Tibial nerve (tissue), 4 donors: ENCODE results near the gene MRPL16. TPM values are rescaled to one million over a fixed set of nuclear protein-coding genes. Genes with fewer than 3 reads are reported as not detected.

ENCODE experiments used
- DNase-seq, 2 donors: peaks; one replicate each; pipeline ENCODE4 v3.0.0-alpha.2; 2019; ENCODE audit warnings: low spot score in 2 of 2
- H3K27ac ChIP-seq, 4 donors: fragments of 200-600 bp; sonication (generic) in 3 of 4; one replicate each; pipeline ENCODE4 v1.5.1; 2017 to 2019; ENCODE audit warnings: mild to moderate bottlenecking in 1 of 4
- H3K27me3 ChIP-seq, 2 donors: fragments of 200-600 bp; sonication (generic) in 1 of 2; one replicate each; pipeline versions ENCODE4 v1.5.1 to v1.6.0; 2017 to 2019
- H3K36me3 ChIP-seq, 3 donors: fragments of 200-600 bp; sonication (generic); one replicate each; pipeline ENCODE4 v1.5.1; 2018 to 2019
- H3K4me1 ChIP-seq, 4 donors: fragments of 200-600 bp; sonication (generic) in 3 of 4; one replicate each; pipeline ENCODE4 v1.5.1; 2017 to 2019
- H3K4me3 ChIP-seq, 4 donors: fragments of 200-600 bp; sonication (generic) in 3 of 4; one replicate each; pipeline ENCODE4 v1.5.1; 2017 to 2019; ENCODE audit warnings: mild to moderate bottlenecking in 1 of 4, moderate library complexity in 1 of 4
- H3K9me3 ChIP-seq, 4 donors: fragments of 200-600 bp; sonication (generic) in 3 of 4; one replicate each; pipeline ENCODE4 v1.5.1; 2017 to 2019
- EP300 ChIP-seq, 2 donors: sonication (generic); formaldehyde crosslinking; IDR thresholded peaks; one replicate each; pipeline ENCODE4 v1.6.1; 2017; ENCODE audit warnings: antibody characterized with exemption in 2 of 2, mild to moderate bottlenecking in 1 of 2
- POLR2A ChIP-seq, 2 donors: fragments of 450-650 bp; IDR thresholded peaks; one replicate each; pipeline ENCODE4 v1.6.1; 2017; ENCODE audit warnings: antibody characterized with exemption in 2 of 2, mild to moderate bottlenecking in 2 of 2, moderate library complexity in 2 of 2
- WGBS, 2 donors: methylation state at CpG; one replicate each; pipeline ENCODE4 v1.1.5; 2018; 5-methylcytosine and 5-hydroxymethylcytosine counted together
- total RNA-seq, 4 donors: library from RNA; depleted of rRNA; stranded (reverse); fragments of >200 nt; gene quantifications; one replicate each; pipeline ENCODE4 v1.1.0, GENCODE V29; 2016
- TF ChIP-seq, protein P1 (sequence below), 5 experiments: fragments of 200-600 bp in 3 of 5; fragments of 450-650 bp in 2 of 5; sonication (generic) in 3 of 5; IDR thresholded peaks; one replicate each; pipeline ENCODE4 v1.5.1; 2016 to 2019; ENCODE audit warnings: antibody characterized with exemption in 5 of 5, mild to moderate bottlenecking in 3 of 5, moderate library complexity in 2 of 5

MRPL16 gene
- total RNA-seq, 4 donors from 2014 or later: 30.0 to 41.0 (median 32.9) TPM

DNA sequence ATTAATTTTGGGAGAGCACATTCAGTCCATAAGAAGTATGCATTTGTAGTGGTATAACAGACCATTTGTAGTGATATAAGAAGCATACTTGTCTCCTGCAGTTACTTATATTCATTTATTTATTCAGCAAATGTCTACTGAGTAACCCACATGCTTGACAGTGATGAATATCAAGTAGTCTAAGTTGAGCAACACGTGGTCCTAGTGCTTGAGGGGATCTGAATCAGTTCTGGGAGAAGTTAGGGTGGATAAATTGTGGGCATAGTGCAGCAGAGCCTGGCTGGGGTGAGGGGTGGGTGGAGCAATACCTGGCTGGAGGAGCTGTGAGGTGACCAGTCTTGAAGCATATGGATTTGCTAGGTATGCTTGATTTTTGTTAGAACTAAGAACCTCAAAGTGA is 31.1 kb downstream of the MRPL16 start:
- WGBS, 2 donors: 48 to 59% methylated on average over 1 of the region's 1 CpG
- H3K27ac ChIP-seq: no peak overlapping the region
- no peaks in the 10 kb centered on the region for H3K9me3 ChIP-seq
- H3K4me1 ChIP-seq: no peaks in the 10 kb centered on the region
- H3K4me3 ChIP-seq: no peak overlapping the region
- H3K36me3 ChIP-seq: peaks cover 0 to 31% (median 0%) of the 10 kb centered on the region in 3 donors
- no peak for DNase-seq
- no peaks in the 10 kb centered on the region for H3K27me3 ChIP-seq
- TF ChIP-seq, protein P1, sequence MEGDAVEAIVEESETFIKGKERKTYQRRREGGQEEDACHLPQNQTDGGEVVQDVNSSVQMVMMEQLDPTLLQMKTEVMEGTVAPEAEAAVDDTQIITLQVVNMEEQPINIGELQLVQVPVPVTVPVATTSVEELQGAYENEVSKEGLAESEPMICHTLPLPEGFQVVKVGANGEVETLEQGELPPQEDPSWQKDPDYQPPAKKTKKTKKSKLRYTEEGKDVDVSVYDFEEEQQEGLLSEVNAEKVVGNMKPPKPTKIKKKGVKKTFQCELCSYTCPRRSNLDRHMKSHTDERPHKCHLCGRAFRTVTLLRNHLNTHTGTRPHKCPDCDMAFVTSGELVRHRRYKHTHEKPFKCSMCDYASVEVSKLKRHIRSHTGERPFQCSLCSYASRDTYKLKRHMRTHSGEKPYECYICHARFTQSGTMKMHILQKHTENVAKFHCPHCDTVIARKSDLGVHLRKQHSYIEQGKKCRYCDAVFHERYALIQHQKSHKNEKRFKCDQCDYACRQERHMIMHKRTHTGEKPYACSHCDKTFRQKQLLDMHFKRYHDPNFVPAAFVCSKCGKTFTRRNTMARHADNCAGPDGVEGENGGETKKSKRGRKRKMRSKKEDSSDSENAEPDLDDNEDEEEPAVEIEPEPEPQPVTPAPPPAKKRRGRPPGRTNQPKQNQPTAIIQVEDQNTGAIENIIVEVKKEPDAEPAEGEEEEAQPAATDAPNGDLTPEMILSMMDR (IDR thresholded peaks at IDR 0.05): no peak
- TF ChIP-seq POLR2A (IDR thresholded peaks at IDR 0.05) (no peak), EP300 (IDR thresholded peaks at IDR 0.05) (no peak)

DNA sequence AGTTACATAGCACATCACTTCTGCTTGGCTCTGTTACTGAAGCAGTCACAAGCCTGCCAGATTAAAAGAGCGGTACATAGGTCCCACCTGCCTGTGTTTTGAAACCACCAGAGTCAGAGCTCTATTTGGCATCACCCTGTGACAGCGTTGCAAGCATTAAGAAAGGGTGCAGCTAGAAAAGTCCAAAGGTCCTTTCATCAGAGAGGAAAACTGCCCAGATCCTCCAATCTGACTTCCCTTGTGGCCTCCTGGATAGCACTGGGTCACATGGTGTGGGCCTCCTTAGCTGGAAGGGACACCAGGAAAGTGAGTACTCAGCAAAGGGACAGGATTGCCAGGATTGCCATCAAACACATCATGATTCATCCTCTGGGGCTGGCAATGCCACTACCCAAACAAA is 32.5 kb downstream of the MRPL16 start:
- peaks cover 0 to 42% (median 0%) of the 10 kb centered on the region in 3 donors for H3K36me3 ChIP-seq
- DNase-seq: no peak
- no peak overlapping the region for H3K27ac ChIP-seq
- H3K27me3 ChIP-seq: no peaks in the 10 kb centered on the region
- WGBS, 2 donors: 93 to 100% methylated on average over 1 to 2 of the region's 2 CpGs
- H3K4me3 ChIP-seq: no peak overlapping the region
- no peaks in the 10 kb centered on the region for H3K4me1 ChIP-seq
- TF ChIP-seq, protein P1 (IDR thresholded peaks at IDR 0.05): no peak
- no peaks in the 10 kb centered on the region for H3K9me3 ChIP-seq

DNA sequence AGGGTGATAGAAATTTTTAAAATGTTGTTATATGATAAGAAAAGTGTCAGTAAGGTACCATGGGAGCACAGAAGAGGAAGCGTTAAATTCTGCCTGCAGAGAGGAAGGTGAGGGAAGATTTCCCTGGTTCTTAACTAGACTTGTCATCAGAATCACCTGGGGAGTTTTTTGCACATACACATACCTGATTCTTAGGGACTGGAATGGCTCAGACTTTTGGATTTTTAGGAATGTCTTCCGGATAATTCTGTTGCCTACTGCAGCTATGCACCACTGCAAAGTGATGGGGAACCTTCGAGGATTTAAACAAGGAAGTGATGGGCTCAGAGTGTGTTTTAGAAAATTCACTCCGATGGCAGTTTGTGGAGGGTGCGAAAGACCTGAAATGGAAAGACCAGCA is 33.5 kb downstream of the MRPL16 start:
- Histone ChIP-seq H3K27ac (no peak overlapping the region), H3K36me3 (peaks cover 0 to 42% (median 0%) of the 10 kb centered on the region in 3 donors), H3K9me3 (no peaks in the 10 kb centered on the region), H3K4me3 (no peak overlapping the region), H3K27me3 (no peaks in the 10 kb centered on the region), H3K4me1 (peaks cover 0 to under 1% (median 0%) of the 10 kb centered on the region in 4 donors)
- DNase-seq: no peak
- TF ChIP-seq, protein P1 (IDR thresholded peaks at IDR 0.05): no peak
- TF ChIP-seq POLR2A (IDR thresholded peaks at IDR 0.05) (no peak), EP300 (IDR thresholded peaks at IDR 0.05) (no peak)
- 89 to 94% methylated on average over 5 of the region's 5 CpGs for WGBS, 2 donors

DNA sequence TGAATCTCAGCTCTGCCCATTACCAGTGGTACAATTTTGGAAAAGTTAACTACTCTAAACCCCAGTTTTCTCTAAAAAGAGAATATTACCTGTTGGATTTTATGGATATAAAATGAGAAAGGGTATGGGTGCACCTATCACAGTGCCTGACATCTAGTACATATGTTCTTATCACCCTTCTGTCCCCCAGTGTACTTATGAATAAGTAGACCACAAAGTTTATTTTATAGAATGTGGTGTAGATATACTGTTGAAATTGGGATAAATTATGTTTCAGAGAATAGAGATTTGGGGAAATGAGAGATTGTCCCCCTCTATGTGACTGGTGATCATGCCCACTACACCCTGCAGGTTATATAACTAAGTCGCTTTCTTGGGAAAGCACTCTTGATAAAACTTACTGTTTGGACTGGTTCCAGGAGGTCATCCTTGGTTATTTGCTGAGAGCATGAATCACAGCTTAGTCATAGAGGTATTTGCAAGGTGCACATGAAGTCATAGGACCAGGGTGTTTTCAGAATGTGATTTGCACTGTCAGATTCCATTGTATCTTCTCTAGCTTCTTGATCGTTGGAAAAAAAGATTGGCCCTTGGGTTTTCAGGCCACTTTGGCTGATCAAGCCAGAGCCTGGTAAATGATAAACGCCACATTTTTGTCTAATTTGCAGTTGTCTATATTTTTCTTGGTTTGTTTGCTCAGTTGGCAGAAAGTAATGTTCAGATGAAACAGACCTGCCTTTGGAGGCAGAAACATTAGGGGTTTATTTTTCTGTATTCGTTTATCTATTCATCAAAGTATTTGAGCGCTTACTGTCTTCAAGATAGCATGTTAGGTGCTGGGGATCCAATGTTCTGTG is 34.1 kb downstream of the MRPL16 start:
- Histone ChIP-seq H3K9me3 (no peaks in the 10 kb centered on the region), H3K36me3 (peaks cover 0 to 42% (median 0%) of the 10 kb centered on the region in 3 donors), H3K27me3 (no peaks in the 10 kb centered on the region), H3K4me3 (no peak overlapping the region), H3K27ac (no peak overlapping the region), H3K4me1 (peaks cover 0 to 7% (median 0%) of the 10 kb centered on the region in 4 donors)
- 86 to 91% methylated on average over 5 of the region's 5 CpGs for WGBS, 2 donors
- no peak for DNase-seq
- TF ChIP-seq EP300 (IDR thresholded peaks at IDR 0.05) (no peak), POLR2A (IDR thresholded peaks at IDR 0.05) (no peak)
- TF ChIP-seq, protein P1 (IDR thresholded peaks at IDR 0.05): no peak

DNA sequence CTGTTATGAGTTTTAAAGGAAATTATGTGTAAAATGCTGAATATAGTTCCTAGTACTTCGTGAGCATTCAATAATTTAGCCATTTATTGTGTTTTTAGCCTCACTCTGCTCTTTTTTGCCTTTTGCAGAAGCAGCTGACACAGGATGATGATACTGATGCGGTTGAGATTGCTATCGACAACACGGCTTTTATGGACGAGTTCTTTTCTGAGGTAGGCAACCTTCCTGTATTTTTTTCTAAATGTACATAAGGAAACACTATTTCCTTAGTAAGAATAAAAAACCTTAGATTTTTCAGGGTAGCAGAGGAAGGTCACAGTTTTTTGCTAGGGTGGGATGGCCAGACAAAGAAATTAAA is 37.5 kb downstream of the MRPL16 start:
- DNase-seq: no peak

More for the DNA sequence above, 37.5 kb downstream of the MRPL16 start:
- Histone ChIP-seq H3K4me3 (no peak overlapping the region), H3K4me1 (peaks cover 0 to 9% (median 0%) of the 10 kb centered on the region in 4 donors), H3K27me3 (no peaks in the 10 kb centered on the region), H3K27ac (no peak overlapping the region), H3K9me3 (no peaks in the 10 kb centered on the region), H3K36me3 (peaks cover 0 to 32% (median 0%) of the 10 kb centered on the region in 3 donors)
- 84 to 87% methylated on average over 5 of the region's 5 CpGs for WGBS, 2 donors
- TF ChIP-seq POLR2A (IDR thresholded peaks at IDR 0.05) (no peak), EP300 (IDR thresholded peaks at IDR 0.05) (no peak)
- TF ChIP-seq, protein P1 (IDR thresholded peaks at IDR 0.05): no peak
